Neural crest cell (in vitro differentiated cells): ENCODE results near the gene QPRT. TPM values are rescaled to one million over a fixed set of nuclear protein-coding genes. Genes with fewer than 3 reads are reported as not detected.
"Not testable (repeated sequence)": the region's sequence is repeated elsewhere in the genome, so short reads cannot be mapped to it uniquely, and the experiment has no call there.

ENCODE experiments used
- DNase-seq: peaks from one replicate; pipeline ENCODE4 v3.0.0; 2021; ENCODE audit warnings: low read depth, mixed read lengths, low spot score
- H3K27ac Mint-ChIP-seq: one replicate; pipeline ENCODE4 v1.8.0; 2021; ENCODE audit warnings: mild to moderate bottlenecking, mixed read lengths; ENCODE audit not compliant: unreplicated experiment
- H3K27me3 Mint-ChIP-seq: 2 replicates; pipeline ENCODE4 v1.8.0; 2021; ENCODE audit warnings: low read depth, mild to moderate bottlenecking, mixed read lengths
- H3K36me3 Mint-ChIP-seq: 2 replicates; pipeline ENCODE4 v1.8.0; 2021; ENCODE audit warnings: low read depth, mild to moderate bottlenecking, mixed read lengths
- H3K4me1 Mint-ChIP-seq: 2 replicates; pipeline ENCODE4 v1.8.0; 2021; ENCODE audit warnings: mixed read lengths
- H3K4me3 Mint-ChIP-seq: one replicate; pipeline ENCODE4 v1.8.0; 2021; ENCODE audit warnings: mild to moderate bottlenecking, mixed read lengths
- H3K9me3 Mint-ChIP-seq: 2 replicates; pipeline ENCODE4 v1.8.0; 2021; ENCODE audit warnings: mixed read lengths
- CTCF ChIP-seq: fragments of 200-600 bp; sonication (generic); conservative IDR thresholded peaks from 2 replicates; pipeline ENCODE4 v1.5.0; 2021; ENCODE audit warnings: antibody characterized with exemption, mild to moderate bottlenecking
- total RNA-seq: library from RNA; stranded (reverse); gene quantifications from 2 replicates; pipeline ENCODE4 v1.2.1, GENCODE V29; 2021

The QPRT gene
- total RNA-seq, 1 donor from 2014 or later = 77.3 TPM

- Mint-ChIP-seq H3K36me3 (no peaks in the 10 kb centered on the region), H3K27ac (no peak overlapping the region), H3K4me1 (peaks cover 4% of the 10 kb centered on the region), H3K9me3 (no peaks in the 10 kb centered on the region), H3K4me3 (no peak overlapping the region), H3K27me3 (peaks cover 2% of the 10 kb centered on the region)
- no peak for DNase-seq
- peak; percentile 67 for TF ChIP-seq CTCF
These were observed 50.1 kb downstream of the QPRT start for GRCh38 chr16:29729116-29729521.

- H3K4me1 Mint-ChIP-seq = peaks cover 4% of the 10 kb centered on the region
- DNase-seq = no peak
- TF ChIP-seq CTCF = no peak
- no peak overlapping the region for H3K27ac Mint-ChIP-seq
- no peaks in the 10 kb centered on the region for H3K36me3 Mint-ChIP-seq
- H3K4me3 Mint-ChIP-seq = no peak overlapping the region
- H3K9me3 Mint-ChIP-seq = no peaks in the 10 kb centered on the region
- H3K27me3 Mint-ChIP-seq = peaks cover 2% of the 10 kb centered on the region
These were observed 51.7 kb downstream of the QPRT start for GRCh38 chr16:29730649-29731048.

- not testable (repeated sequence) for H3K4me1 Mint-ChIP-seq, H3K27me3 Mint-ChIP-seq, H3K4me3 Mint-ChIP-seq, DNase-seq, H3K36me3 Mint-ChIP-seq, H3K9me3 Mint-ChIP-seq
- peak overlapping the region; percentile 37 for H3K27ac Mint-ChIP-seq
These were observed 53.0 kb downstream of the QPRT start for GRCh38 chr16:29731768-29732601.

GRCh38 chr16:29734786-29735185 is 55.8 kb downstream of the QPRT start:
- peaks cover under 1% of the 10 kb centered on the region for H3K27me3 Mint-ChIP-seq
- no peaks in the 10 kb centered on the region for H3K36me3 Mint-ChIP-seq
- no peak overlapping the region for H3K4me3 Mint-ChIP-seq
- no peak overlapping the region for H3K27ac Mint-ChIP-seq
- H3K4me1 Mint-ChIP-seq = peaks cover 4% of the 10 kb centered on the region
- DNase-seq = no peak
- no peak for TF ChIP-seq CTCF
- no peaks in the 10 kb centered on the region for H3K9me3 Mint-ChIP-seq

GRCh38 chr16:29736112-29736511 is 57.1 kb downstream of the QPRT start:
- peak; percentile 19 for TF ChIP-seq CTCF
- H3K36me3 Mint-ChIP-seq = no peaks in the 10 kb centered on the region
- no peak overlapping the region for H3K4me3 Mint-ChIP-seq
- peaks cover 3% of the 10 kb centered on the region for H3K27me3 Mint-ChIP-seq
- no peak for DNase-seq
- peaks cover 4% of the 10 kb centered on the region for H3K4me1 Mint-ChIP-seq
- H3K27ac Mint-ChIP-seq = no peak overlapping the region
- no peaks in the 10 kb centered on the region for H3K9me3 Mint-ChIP-seq

GRCh38 chr16:29736764-29737163 is 57.8 kb downstream of the QPRT start:
- H3K9me3 Mint-ChIP-seq = no peaks in the 10 kb centered on the region
- no peak for TF ChIP-seq CTCF
- no peaks in the 10 kb centered on the region for H3K36me3 Mint-ChIP-seq
- DNase-seq = no peak
- peaks cover 3% of the 10 kb centered on the region for H3K27me3 Mint-ChIP-seq
- H3K4me1 Mint-ChIP-seq = peaks cover 4% of the 10 kb centered on the region
- H3K4me3 Mint-ChIP-seq = no peak overlapping the region
- no peak overlapping the region for H3K27ac Mint-ChIP-seq
